Glutamatergic neuron (in vitro differentiated cells): ENCODE measurements around the gene MICU2. TPM values are rescaled to one million over a fixed set of nuclear protein-coding genes. Genes with fewer than 3 reads are reported as not detected.

Experiments
- DNase-seq: peaks from one replicate; pipeline ENCODE4 v3.0.0; 2022
- H3K27ac Mint-ChIP-seq: one replicate; pipeline ENCODE4 v1.8.0; 2020; ENCODE audit warnings: mild to moderate bottlenecking, mixed read lengths, inconsistent platforms; ENCODE audit not compliant: unreplicated experiment
- H3K27me3 Mint-ChIP-seq: one replicate; pipeline ENCODE4 v1.8.0; 2020; ENCODE audit warnings: mild to moderate bottlenecking, moderate library complexity, mixed read lengths, inconsistent platforms; ENCODE audit not compliant: unreplicated experiment
- H3K36me3 Mint-ChIP-seq: one replicate; pipeline ENCODE4 v1.8.0; 2020; ENCODE audit warnings: mild to moderate bottlenecking, mixed read lengths, inconsistent platforms; ENCODE audit not compliant: unreplicated experiment
- H3K4me1 Mint-ChIP-seq: one replicate; pipeline ENCODE4 v1.8.0; 2020; ENCODE audit warnings: mild to moderate bottlenecking, low read depth, mixed read lengths, inconsistent platforms; ENCODE audit not compliant: unreplicated experiment
- H3K4me3 Mint-ChIP-seq: one replicate; pipeline ENCODE4 v1.8.0; 2020; ENCODE audit warnings: mild to moderate bottlenecking, mixed read lengths, inconsistent platforms; ENCODE audit not compliant: unreplicated experiment
- H3K9me3 Mint-ChIP-seq: one replicate; pipeline ENCODE4 v1.8.0; 2020; ENCODE audit warnings: mild to moderate bottlenecking, moderate library complexity, mixed read lengths, inconsistent platforms; ENCODE audit not compliant: unreplicated experiment
- CTCF ChIP-seq: fragments of 200-600 bp; sonication (generic); IDR thresholded peaks from one replicate; pipeline ENCODE4 v1.5.0; 2021; ENCODE audit not compliant: partially characterized antibody, unreplicated experiment
- total RNA-seq: library from RNA; stranded (reverse); fragmentation: NEBNext Ultra II Directional; extraction: Animal tissue kit (Norgen Biotek cat#: 25700); gene quantifications from one replicate; pipeline ENCODE4 v1.2.1, GENCODE V29; 2021; ENCODE audit not compliant: unreplicated experiment

Gene MICU2
- total RNA-seq, 1 donor from 2014 or later: 37.2 TPM

DNA sequence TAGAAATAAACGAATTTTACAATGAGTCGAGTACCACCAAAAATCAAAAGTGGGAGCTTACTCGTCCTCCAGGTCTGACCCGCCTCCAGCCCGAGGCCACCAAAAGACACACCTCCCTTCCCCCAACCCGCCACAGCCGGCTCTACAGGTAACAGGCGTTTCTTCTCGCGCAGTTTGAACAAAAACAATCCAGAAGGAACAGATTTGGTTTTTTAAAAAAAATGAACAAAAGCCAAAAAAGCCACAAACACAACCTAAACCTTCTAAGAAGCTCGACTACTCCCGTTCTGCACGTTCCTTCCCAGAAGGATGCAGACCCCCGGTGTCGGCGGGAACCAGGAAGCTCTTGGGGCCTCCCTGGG is 145.5 kb downstream of the MICU2 start:
- H3K9me3 Mint-ChIP-seq: peaks cover 11% of the 10 kb centered on the region
- peak; percentile 51 for DNase-seq
- H3K4me1 Mint-ChIP-seq: peaks cover 7% of the 10 kb centered on the region
- no peak for TF ChIP-seq CTCF
- peaks cover 4% of the 10 kb centered on the region for H3K36me3 Mint-ChIP-seq
- peak overlapping the region; percentile 94 for H3K4me3 Mint-ChIP-seq
- H3K27me3 Mint-ChIP-seq: peaks cover 5% of the 10 kb centered on the region
- peak overlapping the region; percentile 85 for H3K27ac Mint-ChIP-seq

- H3K9me3 Mint-ChIP-seq: no peaks in the 10 kb centered on the region
Observed at GRCh38 chr13:21453387-21454081, 150.4 kb downstream of the MICU2 start.

DNA sequence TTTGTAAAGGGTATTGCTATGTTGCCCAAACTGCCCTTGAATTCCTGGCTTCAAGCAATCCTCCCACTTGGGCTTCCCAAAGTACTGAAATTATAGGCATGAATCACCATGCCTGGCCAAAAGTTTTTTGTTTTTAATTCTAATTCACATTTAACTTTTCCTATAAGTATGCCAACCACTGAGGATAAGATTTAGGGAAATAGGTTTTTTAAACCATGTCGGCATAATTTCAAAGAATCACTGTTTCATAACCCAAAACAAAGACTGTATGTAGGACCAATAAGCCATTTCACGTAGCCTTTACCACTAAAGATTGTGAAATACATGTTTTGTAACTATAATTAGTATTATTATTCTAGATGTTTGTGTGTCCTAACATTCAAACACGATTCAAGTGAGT is 153.0 kb downstream of the MICU2 start:
- DNase-seq: no peak
- H3K27ac Mint-ChIP-seq: no peak overlapping the region
- H3K36me3 Mint-ChIP-seq: peaks cover 10% of the 10 kb centered on the region
- peaks cover 4% of the 10 kb centered on the region for H3K27me3 Mint-ChIP-seq
- peaks cover 1% of the 10 kb centered on the region for H3K4me1 Mint-ChIP-seq
- TF ChIP-seq CTCF: no peak
- peaks cover 3% of the 10 kb centered on the region for H3K9me3 Mint-ChIP-seq
- H3K4me3 Mint-ChIP-seq: no peak overlapping the region

More at GRCh38 chr13:21453387-21454081, 150.4 kb downstream of the MICU2 start:
- Mint-ChIP-seq H3K4me1 (peaks cover 7% of the 10 kb centered on the region), H3K4me3 (no peak overlapping the region), H3K27ac (no peak overlapping the region), H3K36me3 (peaks cover 4% of the 10 kb centered on the region), H3K27me3 (peaks cover 4% of the 10 kb centered on the region)
- no peak for TF ChIP-seq CTCF
- no peak for DNase-seq

DNA sequence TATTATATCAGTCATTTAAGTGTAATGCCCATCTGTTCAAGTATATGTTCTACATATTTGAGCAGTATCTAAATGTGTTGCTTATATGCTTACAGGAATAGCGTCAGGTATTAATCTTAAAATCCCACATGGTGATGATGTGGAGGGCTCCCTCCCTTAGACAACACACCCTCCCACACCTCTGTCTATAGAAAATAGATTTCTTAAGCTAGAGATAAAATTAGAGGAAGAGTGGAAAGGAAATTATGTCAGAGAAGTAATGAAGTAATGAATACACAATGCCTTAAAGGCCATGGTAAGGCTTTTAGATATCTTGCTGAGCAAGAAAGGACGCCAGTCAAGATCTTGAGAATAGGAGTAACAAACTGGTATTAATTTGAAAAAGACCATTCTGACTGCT is 157.3 kb downstream of the MICU2 start:
- DNase-seq: no peak
- no peaks in the 10 kb centered on the region for H3K4me1 Mint-ChIP-seq
- no peak overlapping the region for H3K27ac Mint-ChIP-seq
- no peak overlapping the region for H3K4me3 Mint-ChIP-seq
- H3K36me3 Mint-ChIP-seq: peaks cover 6% of the 10 kb centered on the region
- peaks cover 2% of the 10 kb centered on the region for H3K27me3 Mint-ChIP-seq
- TF ChIP-seq CTCF: no peak
- peaks cover 3% of the 10 kb centered on the region for H3K9me3 Mint-ChIP-seq

GRCh38 chr13:21445759-21446158 is 158.2 kb downstream of the MICU2 start:
- Mint-ChIP-seq H3K9me3 (peaks cover 3% of the 10 kb centered on the region), H3K27ac (no peak overlapping the region), H3K36me3 (peaks cover 6% of the 10 kb centered on the region), H3K4me1 (no peaks in the 10 kb centered on the region), H3K4me3 (no peak overlapping the region), H3K27me3 (peaks cover 2% of the 10 kb centered on the region)
- no peak for DNase-seq
- TF ChIP-seq CTCF: no peak
